HepG2 (cell line): Measurements from ENCODE around the gene OR4D9.

Source experiments
- CBX1 ChIP-seq: IDR thresholded peaks from one replicate; pipeline ENCODE4 v1.6.1; 2016; ENCODE audit warnings: antibody characterized with exemption, low read depth
- U2AF2 ChIP-seq: fragments of 200-400 bp; formaldehyde crosslinking; IDR thresholded peaks from 2 replicates; pipeline ENCODE4 v1.6.1; 2017; ENCODE audit warnings: low read depth, mild to moderate bottlenecking, low read length
- ZBTB33 ChIP-seq: sonication (generic); formaldehyde crosslinking; IDR thresholded peaks from 2 replicates; pipeline ENCODE4 v1.4.0; 2020; ENCODE audit warnings: missing genetic modification reagents
- ZNF644 ChIP-seq: IDR thresholded peaks from 2 replicates; pipeline ENCODE4 v1.6.1; 2016; ENCODE audit warnings: low read depth

DNA sequence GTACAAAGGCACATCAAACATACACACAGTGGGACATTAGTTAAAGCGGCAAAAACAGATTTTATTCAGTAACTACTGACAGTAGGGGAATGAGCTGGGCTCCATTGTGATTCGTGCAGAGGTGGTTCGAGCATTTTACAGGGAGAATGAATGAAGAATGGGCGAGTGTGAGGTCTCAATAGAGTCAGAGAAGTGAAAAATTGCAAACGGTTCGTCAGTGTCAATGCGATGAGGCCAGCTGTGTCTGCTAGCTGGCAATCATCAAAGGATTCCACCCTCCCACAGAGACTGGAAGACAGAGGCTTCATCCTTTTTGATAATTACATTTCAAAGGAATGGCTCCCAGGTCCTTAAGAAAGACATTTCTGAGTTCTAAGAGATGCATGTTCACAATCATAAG lies 17.4 kb downstream of the OR4D9 start:
- TF ChIP-seq ZNF644 (CRISPR knock-in tag) = no peak
- TF ChIP-seq CBX1 = no peak
- no peak for TF ChIP-seq U2AF2
- TF ChIP-seq ZBTB33 (CRISPR knock-in tag) = no peak
